ENCODE results near the gene ENOX2.
A peak's percentile ranks its signal among the peaks of the same experiment; 100 is the strongest.
"Not testable (repeated sequence)": the region's sequence is repeated elsewhere in the genome, so short reads cannot be mapped to it uniquely, and the experiment has no call there.

ENOX2 gene, protein sequence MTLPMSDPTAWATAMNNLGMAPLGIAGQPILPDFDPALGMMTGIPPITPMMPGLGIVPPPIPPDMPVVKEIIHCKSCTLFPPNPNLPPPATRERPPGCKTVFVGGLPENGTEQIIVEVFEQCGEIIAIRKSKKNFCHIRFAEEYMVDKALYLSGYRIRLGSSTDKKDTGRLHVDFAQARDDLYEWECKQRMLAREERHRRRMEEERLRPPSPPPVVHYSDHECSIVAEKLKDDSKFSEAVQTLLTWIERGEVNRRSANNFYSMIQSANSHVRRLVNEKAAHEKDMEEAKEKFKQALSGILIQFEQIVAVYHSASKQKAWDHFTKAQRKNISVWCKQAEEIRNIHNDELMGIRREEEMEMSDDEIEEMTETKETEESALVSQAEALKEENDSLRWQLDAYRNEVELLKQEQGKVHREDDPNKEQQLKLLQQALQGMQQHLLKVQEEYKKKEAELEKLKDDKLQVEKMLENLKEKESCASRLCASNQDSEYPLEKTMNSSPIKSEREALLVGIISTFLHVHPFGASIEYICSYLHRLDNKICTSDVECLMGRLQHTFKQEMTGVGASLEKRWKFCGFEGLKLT

DNA sequence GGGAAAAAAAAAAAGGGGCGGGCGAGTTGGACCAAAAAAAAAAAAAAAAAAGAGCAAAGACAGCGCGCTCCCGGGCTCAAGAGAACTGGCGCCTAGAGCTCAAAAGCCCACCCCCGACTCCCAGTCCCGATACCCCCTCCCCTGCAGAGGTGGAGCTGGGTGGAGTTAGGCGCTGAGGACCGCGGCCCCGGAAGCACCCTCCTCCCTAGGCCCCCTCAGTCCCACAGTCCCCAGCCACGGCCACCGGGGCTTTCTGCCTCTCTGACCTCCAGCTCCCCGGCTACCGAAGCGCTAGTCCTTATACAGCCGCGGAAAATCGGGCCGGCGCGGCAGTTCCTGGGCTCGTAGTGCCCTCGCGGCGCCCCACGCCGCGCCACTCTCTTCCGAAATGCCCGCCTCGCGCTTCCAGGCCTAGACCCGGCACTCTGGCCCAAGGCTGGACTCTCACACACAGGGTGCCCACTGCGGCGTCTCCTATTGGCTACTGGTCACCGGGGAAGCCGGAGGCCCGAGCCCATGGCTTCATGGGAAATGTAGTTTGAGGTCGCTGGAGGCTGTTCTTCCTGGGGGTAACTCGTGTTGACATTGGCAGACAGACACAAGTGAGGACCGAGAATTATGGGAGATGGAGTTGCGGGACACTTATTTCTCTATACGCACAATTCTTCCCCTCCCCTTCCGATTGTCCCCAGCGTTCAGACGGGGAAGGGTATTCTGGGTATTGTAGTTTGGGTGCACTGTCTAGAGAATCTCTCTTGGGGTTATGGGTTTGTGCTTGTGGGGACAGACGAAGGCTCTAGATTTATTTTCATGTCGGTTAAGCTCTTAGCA lies at the start of gene ENOX2:
TSS of gene ENOX2 (minus strand) at position 427 of the 831 bp plus-strand sequence. CDS start 199,993 bp downstream, outside the sequence.
- peak; percentile 83 for DNase-seq (ENCODE audit: low spot score)

DNA sequence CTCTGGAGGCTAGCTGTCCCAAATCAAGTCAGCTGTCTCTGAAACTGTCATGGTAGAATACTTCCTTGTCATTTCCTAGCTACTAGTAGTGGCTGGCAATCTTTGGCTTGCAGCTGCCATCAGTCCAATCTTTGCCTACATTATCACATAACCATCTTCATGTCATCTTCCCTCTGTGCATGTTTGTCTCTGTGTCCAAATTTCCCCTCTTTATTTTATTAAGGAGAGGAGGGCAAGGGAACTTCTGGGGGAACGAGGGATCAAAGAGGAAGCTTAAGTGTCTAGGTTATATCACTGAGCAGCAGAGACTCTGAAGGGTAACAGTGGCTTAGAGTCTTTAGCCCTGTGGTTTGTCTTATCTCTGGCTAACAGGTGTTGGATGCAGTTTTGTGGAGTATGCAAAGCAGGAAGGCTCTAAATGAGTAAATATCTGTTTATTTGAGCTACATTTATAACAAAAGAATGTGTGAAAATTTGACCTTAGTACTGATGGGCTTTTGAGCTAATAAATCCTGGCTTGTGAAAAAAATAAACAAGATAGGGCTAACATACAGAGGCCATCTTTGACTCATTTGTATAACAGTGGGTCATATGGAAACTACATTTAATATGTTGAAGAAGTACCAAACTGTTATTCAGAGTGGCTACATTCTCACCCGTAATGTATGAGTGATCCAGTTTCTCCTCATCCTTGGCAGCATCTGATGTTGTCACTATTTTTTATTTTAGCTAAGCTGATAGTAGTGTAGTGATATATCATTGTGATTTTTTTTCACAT lies 49.4 kb upstream of the ENOX2 start:
- DNase-seq (ENCODE audit: low spot score) = no peak

DNA sequence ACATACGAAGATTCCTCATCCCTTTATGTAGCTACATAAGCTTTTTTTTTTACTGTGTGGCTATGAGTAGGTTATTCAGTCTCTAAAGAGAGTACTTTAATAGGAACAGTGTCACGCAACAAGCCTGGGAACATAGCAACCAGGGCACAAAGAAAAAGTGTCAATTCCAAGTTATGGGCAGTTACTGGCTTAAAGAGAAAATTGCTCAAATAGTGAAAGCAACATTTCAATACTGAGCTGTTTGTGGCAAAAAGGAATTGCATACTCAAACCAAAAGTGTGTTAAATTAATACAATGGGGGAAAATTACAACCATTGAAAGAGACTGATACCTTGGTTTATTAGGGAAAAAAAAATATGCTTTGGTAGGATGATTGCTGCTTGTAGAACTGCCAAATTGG lies 41.2 kb upstream of the ENOX2 start:
- DNase-seq (ENCODE audit: low spot score) = no peak

DNA sequence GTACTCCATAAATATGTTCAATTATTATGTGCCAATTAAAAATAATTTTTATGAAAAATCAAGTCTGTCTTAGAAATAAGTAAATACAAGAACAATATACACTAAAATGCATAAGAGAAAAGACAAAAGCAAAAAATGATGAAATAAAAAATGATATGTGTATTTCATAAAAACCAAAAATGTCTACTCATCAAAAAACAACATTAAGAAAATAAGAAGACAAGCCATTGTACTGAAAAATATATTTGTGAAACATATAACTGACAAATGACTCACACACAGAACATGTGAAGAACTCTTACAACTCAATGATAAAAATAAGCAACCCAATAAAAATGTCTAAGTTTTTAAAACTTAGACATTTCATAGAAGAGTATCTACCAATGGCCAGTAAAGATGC lies 34.1 kb upstream of the ENOX2 start:
- no peak for DNase-seq (ENCODE audit: low spot score)

DNA sequence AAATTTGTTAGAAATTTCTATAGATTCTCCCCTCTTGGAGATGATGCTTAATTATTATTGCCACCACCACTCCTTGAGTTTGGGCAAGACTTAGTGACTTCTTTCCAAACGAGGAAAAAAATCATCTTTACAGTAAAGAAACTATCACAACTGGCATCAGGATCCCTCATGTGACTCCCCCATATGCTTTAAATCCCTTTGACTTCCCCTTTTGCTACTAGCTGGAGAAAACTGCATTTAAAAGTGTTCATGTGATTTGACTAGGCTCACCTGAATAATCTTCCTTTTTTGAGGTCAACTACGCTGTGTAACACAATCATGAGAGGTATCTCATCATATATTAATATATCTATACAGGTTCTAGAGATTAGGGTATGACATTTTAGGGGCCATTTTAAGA lies 30.3 kb upstream of the ENOX2 start:
- DNase-seq (ENCODE audit: low spot score) = no peak

DNA sequence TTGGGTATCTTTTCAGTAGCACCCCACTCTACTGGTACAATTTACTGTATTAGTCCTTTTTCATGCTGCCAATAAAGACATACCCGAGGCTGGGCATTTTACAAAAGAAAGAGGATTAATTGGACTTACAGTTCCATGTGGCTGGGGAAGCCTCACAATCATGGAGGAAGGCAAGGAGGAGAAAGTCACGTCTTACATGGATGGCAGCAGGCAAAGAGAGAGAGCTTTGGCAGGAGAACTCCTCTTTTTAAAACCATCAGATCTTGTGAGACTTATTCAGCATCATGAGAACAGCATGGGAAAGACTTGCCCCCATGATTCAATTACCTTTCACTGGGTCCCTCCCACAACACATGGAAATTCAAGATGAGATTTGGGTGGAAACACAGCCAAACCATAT lies 17.4 kb upstream of the ENOX2 start:
- DNase-seq (ENCODE audit: low spot score) = not testable (repeated sequence)

DNA sequence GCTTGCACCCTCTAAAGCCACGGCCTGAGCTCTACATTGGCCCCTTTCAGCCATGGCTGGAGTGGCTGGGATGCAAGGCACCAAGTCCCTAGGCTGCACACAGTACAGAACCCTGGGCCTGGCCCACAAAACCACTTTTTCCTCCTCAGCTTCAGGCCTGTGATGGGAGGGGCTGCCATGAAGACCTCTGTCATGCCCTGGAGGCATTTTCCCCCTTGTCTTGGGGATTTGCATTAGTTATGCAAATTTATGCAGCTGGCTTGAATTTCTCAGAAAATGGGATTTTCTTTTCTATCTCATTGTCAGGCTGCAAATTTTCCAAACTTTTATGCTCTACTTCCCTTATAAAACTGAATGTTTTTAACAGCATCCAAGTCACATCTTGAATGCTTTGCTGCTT lies 16.7 kb upstream of the ENOX2 start:
- DNase-seq (ENCODE audit: low spot score) = not testable (repeated sequence)

DNA sequence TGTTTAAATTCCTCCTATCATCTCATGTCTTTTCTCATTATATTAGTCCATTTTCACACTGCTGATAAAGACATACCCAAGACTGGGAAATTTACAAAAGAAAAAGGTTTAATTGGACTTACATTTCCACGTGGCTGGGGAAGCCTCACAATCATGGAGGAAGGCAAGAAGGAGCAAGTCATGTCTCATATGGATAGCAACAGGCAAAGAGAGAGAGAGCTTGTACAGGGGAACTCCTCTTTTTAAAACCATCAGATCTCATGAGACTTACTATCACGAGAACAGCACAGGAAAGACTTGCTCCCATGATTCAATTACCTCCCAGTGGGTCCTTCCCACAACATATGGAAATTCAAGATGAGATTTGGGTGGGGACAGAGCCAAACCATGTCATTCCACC lies 15.5 kb upstream of the ENOX2 start:
- not testable (repeated sequence) for DNase-seq (ENCODE audit: low spot score)

DNA sequence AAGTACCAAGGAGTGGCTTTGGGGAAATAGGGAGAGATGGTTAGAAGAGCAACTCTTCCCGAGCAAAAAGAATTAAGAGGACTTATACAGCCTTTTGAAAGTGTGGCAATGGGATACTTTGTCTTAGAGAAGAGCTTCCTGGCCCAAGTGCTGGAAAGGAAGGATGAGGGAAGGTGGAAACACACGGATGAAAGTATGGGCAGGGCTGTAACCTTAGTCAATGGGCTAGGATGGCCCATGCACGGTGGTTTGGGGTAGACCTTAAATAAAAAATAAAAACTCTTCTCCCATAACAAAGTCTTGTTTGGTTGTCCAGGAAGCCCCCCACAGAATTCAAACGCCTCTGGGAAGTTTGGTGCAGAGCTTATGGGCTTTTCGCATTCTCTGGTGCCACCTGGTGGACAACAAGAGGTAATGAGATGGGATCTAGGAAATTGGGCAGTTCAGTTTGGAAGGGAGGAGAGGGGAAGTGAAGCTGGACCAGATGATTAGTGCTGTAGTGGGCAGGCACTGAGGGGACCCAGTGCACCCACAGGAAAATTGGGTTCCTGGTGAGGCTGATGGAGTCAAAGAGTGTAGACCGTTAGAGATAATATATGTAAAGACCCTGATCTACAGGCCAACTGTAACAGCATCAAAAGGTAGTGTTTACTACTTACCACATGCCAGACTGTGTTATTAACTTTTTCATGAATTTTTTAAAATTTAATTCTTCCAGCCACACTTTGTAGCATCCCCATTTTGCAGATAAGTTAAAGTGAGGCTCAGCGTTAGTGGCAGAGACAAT lies 13.8 kb upstream of the ENOX2 start:
- DNase-seq (ENCODE audit: low spot score) = peak; percentile 38

DNA sequence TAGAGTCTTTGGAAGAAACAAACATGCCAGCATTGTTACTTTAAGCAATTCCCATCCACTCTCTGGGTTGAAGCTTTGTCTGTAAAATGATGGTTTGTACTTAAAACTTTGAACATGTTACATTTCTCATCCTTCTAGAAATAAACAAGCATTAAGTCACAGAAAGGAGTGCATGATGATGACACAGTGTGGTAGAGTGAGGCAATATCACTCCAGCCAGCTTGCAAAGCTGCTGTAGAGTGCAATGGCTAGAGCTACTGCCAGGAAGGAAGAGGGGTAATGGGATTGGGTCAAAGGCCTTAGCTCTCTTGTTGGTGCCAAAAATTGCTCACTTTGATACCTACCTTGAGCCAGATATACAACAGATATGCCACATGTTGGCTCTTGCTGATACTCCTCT lies 12.3 kb upstream of the ENOX2 start:
- no peak for DNase-seq (ENCODE audit: low spot score)

DNA sequence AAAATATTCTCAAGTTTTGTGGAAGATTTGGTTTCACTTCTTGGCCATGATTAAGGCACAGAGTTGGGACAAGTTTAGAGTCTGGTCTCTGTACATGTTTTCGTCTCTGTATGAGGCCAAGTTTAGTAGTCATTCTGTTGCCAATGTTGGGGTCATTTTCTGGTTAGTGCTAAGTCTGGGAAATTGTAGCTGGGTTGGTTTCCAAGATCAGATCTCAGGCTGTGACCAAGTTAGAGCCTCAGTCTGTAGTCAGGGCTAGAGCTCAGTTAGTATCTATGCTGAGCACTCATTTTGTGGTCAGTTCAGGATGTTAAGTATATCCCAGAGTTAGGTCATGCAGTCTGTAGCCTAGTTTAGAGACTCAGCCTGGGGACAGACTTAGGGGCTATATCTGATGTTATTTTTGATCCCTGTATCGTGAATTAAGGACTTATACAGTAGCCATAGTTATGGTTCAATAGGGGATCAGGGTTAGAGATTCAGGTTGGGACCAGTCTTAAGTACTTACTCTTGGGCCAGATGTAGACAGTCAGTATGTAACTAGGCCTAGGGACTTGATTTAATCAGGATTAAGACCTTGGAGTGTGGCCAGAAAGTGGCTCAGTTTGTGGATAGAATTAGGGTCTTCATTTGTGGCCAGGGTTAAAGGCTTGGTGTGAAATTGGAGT lies 6.6 kb upstream of the ENOX2 start:
- DNase-seq (ENCODE audit: low spot score) = no peak

DNA sequence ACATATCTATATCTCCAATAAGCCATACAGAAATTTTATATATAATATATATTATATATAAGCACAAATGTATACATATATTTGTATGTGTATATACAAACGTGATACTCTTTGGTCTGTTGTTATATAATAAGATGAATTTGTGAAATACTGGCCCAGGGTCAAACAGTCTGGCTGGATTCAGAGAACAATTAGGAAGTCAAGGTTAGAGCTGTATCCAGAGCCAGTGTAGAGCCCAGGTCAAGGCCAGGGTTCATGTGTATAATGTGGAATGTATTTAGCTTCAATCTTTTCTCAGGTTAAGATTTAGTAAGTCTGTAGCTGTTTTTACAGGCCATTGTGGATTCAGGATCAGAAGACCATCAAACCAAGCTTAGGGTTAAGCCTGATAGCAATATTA lies 3.8 kb upstream of the ENOX2 start:
- DNase-seq (ENCODE audit: low spot score) = no peak

DNA sequence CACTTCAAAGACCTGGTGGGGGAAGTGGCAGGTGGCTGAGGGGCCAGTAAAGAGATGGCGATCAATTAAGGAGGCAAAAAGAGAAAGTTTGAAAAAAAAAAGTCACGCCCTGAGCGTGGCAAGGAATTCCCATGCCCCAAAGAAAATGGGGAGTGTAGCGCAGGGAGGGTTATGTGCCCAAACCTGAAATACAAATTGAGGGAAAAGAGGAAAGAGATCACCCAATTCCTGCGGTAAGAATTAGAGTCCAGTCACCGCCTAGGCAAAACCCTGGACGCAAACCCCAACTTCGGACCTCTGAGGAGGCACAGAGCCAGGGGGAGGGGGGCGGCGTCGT lies 595 bp downstream of the ENOX2 start:
- DNase-seq (ENCODE audit: low spot score) = no peak

DNA sequence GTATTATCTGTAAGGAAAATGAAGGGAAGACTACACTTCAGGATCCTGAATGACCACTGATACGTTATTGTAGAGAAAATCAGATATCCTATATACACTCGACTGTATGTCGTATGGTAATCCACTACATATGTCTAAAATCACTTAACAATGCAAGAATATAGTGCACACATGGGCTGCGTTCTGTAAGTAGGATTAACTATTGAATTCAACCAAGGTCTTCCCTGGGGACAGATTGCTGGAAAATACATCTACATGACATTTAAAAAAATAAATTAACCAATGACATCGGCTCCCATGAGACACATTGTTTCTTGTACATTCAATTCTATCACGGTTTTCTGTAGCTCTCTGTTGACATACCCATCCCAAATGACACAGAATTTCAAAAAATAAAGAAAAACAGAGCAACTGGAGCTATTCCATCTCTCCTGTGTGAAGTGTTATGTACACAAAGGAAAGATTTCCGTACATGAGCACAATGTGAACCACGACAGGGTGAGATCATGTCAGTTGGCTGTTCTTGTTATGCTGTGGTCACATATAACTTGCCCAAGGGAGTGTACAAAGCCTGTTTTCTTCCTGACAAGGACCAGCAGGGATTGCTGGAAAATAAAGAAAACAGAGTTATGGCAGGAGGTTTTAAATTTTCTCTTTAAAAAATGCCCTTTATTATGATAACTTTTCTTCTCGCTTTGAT lies 6.1 kb downstream of the ENOX2 start:
- DNase-seq (ENCODE audit: low spot score) = no peak

DNA sequence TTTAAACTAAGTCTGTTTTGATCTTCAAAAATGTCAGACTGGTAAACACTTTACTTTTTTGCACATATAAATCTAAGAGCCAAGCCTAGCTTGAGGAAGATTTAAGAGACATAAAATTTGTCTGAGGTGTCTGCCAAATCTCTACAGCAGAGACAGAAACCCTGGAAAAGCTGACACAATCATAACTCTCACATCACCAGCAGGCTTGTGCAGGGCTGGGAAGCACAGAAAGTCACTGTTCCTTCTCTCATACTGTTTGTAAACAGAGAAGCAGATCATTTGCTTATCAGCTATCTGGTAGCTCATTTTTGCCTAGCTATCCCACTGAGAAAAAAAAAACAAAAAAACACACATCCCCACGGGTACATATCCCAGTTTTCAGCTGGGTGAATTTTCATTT lies 7.0 kb downstream of the ENOX2 start:
- DNase-seq (ENCODE audit: low spot score) = no peak

DNA sequence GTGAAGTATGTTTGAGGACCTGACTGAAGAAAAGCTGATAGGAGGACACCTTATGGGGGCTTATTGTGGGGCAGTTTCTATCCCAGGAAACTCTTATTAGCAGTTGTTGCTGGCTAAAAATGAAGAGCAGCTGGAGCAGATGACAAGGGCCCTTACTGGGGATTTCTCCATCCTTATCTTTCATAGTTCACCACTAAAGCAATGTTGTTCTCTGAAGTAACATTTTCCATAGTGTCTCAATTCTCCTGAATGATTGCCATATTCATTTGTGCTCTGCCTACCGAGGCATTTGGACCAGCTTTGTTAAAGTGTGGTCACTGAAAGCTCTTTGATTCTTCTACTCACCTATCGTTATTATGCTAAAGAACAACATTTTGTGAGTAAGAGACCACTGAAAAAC lies 7.7 kb downstream of the ENOX2 start:
- DNase-seq (ENCODE audit: low spot score) = no peak

DNA sequence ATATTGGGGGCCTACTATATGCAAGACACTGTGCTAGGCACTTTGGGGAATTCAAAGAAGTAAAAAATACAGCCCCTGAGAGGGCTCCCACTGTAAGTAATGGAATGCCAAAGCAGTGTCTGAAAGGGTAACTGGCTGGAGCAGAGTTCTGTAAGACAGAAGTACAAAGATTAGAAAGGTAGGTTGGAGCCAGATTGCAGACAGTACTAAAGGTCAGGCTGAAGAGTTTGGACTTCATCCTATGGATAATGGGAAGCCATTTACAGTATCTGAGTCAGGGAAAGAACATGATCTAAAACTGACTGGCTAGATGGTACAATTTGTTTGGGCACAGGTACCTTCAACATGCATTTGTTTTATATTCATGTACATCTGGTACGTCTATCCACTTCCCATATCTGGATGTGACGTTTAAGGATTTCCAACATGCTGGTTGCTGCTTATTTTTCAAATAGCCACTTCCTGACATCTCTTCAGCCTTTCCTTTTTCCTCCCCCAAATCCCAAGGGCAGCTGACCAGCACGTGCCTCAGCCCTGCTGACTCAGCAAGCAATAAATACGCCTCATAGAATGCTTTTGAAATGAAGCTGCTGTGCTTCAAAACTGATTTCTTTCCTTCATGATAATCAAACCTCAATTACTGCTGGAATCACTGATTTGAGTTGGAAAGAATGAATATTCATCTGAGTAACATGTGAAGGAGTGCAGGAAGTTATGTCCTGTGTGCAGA lies 9.5 kb downstream of the ENOX2 start:
- DNase-seq (ENCODE audit: low spot score) = no peak

DNA sequence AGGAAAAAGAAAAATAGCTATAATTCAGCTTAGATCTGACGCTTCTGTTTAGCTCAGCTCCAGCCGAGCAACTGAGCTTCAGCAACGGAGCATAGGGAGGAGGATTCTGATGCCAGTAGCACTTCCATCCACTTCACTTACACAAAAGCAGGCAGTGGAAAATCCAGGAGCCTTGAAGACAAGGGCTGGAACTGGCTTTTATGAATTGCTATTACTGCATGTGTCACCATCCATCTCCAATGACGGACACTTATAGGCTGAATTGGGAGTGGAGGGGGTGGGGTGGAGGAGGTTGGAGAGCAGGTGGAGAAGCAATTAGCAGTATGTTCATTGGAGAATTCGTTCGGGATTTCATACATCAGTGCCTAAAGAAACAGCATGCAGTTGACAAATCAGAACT lies 15.6 kb downstream of the ENOX2 start:
- no peak for DNase-seq (ENCODE audit: low spot score)

DNA sequence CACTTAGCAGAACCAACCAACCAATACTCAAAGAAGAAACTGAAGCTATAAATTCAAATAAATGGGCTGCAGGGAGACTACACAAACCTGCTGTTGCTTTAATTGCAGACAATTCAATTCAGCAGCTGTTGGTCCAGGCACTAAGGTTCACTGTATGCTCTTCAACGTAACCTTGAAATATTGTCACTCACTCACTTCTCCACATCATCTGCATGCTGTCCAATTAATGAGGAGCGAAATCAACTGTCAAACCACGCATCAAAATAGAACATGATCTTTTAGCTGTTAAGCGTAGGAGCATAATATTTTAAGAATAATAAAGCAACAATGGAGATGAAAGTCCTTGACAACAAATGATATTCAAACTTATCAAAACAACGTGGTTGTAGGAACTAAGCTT lies 17.0 kb downstream of the ENOX2 start:
- no peak for DNase-seq (ENCODE audit: low spot score)

DNA sequence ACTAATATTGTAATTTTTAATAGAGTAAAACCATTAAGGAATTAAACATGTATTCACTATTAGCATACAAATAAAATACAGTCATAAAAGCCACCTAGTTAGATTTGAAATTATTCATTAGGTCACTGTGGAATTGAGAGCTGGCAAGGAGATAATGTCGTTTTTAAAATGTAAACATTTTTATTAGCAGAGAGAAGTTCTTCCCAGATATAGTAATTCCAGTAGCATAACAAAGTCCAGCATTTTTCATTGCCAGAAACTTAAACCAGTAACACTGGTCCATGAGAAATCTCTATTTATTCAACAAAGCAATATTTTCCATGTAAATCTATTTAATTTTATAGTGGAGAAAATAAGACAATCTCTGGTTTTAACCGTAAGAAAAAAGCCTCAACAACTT lies 17.5 kb downstream of the ENOX2 start:
- no peak for DNase-seq (ENCODE audit: low spot score)
